Ovary (tissue), 3 donors: ENCODE results near the gene SLC12A2.

ENCODE experiments used
- CTCF ChIP-seq, 3 donors: fragments of 450-650 bp in 2 of 3; fragments of 200-600 bp in 1 of 3; IDR thresholded peaks; one replicate each; pipeline versions ENCODE4 v1.5.1 to v1.8.0; 2016 to 2022; ENCODE audit warnings: antibody characterized with exemption in 3 of 3, mild to moderate bottlenecking in 1 of 3
- EP300 ChIP-seq: sonication (generic); formaldehyde crosslinking; IDR thresholded peaks from one replicate; pipeline ENCODE4 v1.6.1; 2017; ENCODE audit warnings: antibody characterized with exemption
- POLR2A ChIP-seq: fragments of 450-650 bp; IDR thresholded peaks from one replicate; pipeline ENCODE4 v1.6.1; 2017; ENCODE audit warnings: antibody characterized with exemption, mild to moderate bottlenecking, moderate library complexity
- donor health status: DM: no; HTN: no; CAD: no.

GRCh38 chr5:128092144-128092543, 8.6 kb downstream of the SLC12A2 start:
- no peak for TF ChIP-seq CTCF (IDR thresholded peaks at IDR 0.05)
- no peak for TF ChIP-seq POLR2A
- no peak for TF ChIP-seq EP300
